HCT116 (cell line): ENCODE results near the gene C6orf132. TPM values are rescaled to one million over a fixed set of nuclear protein-coding genes. Genes with fewer than 3 reads are reported as not detected.

ENCODE experiments used
- ATAC-seq: fragments of 200-7000 bp; cut with Tn5 transposase; 2 replicates; pipeline ENCODE4 v1.9.1; 2020; ENCODE audit warnings: mild to moderate bottlenecking, moderate library complexity
- BruUV-seq: library from RNA; stranded (reverse); fragments of 400-500 nt; replicated peaks from 2 replicates; lab custom pipeline; 2021; lab: Mats Ljungman, UMichigan
- CTCF ChIA-PET: fragments of 300-600 bp; sonication (Branson Sonifier 250); formaldehyde crosslinking; loops from one replicate; lab custom pipeline; 2021; ENCODE audit warnings: antibody characterized with exemption; lab: Charles Lee
- POLR2A ChIA-PET: fragments of 300-600, 350-600 bp; sonication (Branson Sonifier 250); formaldehyde crosslinking; loops from one replicate; lab custom pipeline; 2021; ENCODE audit warnings: antibody characterized with exemption; lab: Charles Lee
- RAD21 ChIA-PET, 2 experiments: fragments of 300-600 bp; sonication (Branson Sonifier 250); formaldehyde crosslinking; loops; one replicate each; lab custom pipeline; 2023; ENCODE audit warnings: low total read pairs in 2 of 2; ENCODE audit not compliant: uncharacterized antibody in 2 of 2, unreplicated experiment in 2 of 2, low non-redundant PET in 1 of 2; lab: Charles Lee
- DNase-seq: peaks from one replicate; pipeline ENCODE4 v3.0.0-alpha.2; 2010; ENCODE audit warnings: low read depth, low spot score
- H2AFZ ChIP-seq: fragments of 200-600 bp; shearing (Covaris generic), sonication (generic); 2 replicates; pipeline ENCODE4 v1.6.1; 2017; ENCODE audit warnings: low read depth, mixed run types, mixed read lengths, antibody characterized with exemption, low read length; ENCODE audit not compliant: poor library complexity, severe bottlenecking
- H3K27ac ChIP-seq: 2 replicates; pipeline ENCODE4 v1.5.1; 2012; ENCODE audit warnings: low read depth, low read length
- H3K27me3 ChIP-seq: fragments of 200-600 bp; sonication (generic); 2 replicates; pipeline ENCODE4 v1.6.1; 2016; ENCODE audit warnings: mixed run types, low read length, mixed read lengths; ENCODE audit not compliant: insufficient read depth
- H3K36me3 ChIP-seq, 2 experiments: fragments of 200-500 bp in 1 of 2; fragments of 200-600 bp in 1 of 2; sonication (Bioruptor generic) in 1 of 2; sonication (generic) in 1 of 2; 2 replicates each; pipeline versions ENCODE4 v1.5.1 to v1.6.1; 2014 to 2016; ENCODE audit warnings: low read length in 2 of 2, inconsistent platforms in 1 of 2, mixed read lengths in 1 of 2, mixed run types in 1 of 2; ENCODE audit not compliant: insufficient read depth in 2 of 2, control insufficient read depth in 1 of 2
- H3K4me1 ChIP-seq, 2 experiments: fragments of 200-600 bp in 1 of 2; sonication (generic) in 1 of 2; 2 replicates each; pipeline versions ENCODE4 v1.5.1 to v1.6.1; 2012 to 2017; ENCODE audit warnings: low read length in 2 of 2, inconsistent platforms in 1 of 2, mild to moderate bottlenecking in 1 of 2, mixed read lengths in 1 of 2, mixed run types in 1 of 2, moderate library complexity in 1 of 2; ENCODE audit not compliant: insufficient read depth in 2 of 2, control insufficient read depth in 1 of 2
- H3K4me2 ChIP-seq: fragments of 200-600 bp; sonication (generic); 2 replicates; pipeline ENCODE4 v1.6.1; 2017; ENCODE audit warnings: mixed run types, low read length, mixed read lengths
- H3K4me3 ChIP-seq, 2 experiments: fragments of 200-600 bp in 1 of 2; sonication (generic) in 1 of 2; replicated peaks in 1 of 2; 2 replicates each; pipeline ENCODE4 v1.5.1; 2011 to 2016; ENCODE audit warnings: low read length in 2 of 2, control low read depth in 1 of 2, low read depth in 1 of 2, mild to moderate bottlenecking in 1 of 2, mixed read lengths in 1 of 2, mixed run types in 1 of 2
- H3K79me2 ChIP-seq: fragments of 200-600 bp; sonication (generic); 2 replicates; pipeline ENCODE4 v1.6.1; 2017; ENCODE audit warnings: mild to moderate bottlenecking, mixed run types, low read length, moderate library complexity, mixed read lengths; ENCODE audit not compliant: insufficient read depth
- H3K9ac ChIP-seq: fragments of 200-600 bp; sonication (generic); 2 replicates; pipeline ENCODE4 v1.6.1; 2016; ENCODE audit warnings: low read length, mixed read lengths
- H3K9me2 ChIP-seq: fragments of 200-600 bp; sonication (generic), shearing (Covaris generic); 2 replicates; pipeline ENCODE4 v1.6.1; 2017; ENCODE audit warnings: mixed run types, mild to moderate bottlenecking, moderate library complexity; ENCODE audit not compliant: insufficient read depth
- H3K9me3 ChIP-seq, 2 experiments: fragments of 200-500 bp in 1 of 2; fragments of 200-600 bp in 1 of 2; sonication (Bioruptor generic) in 1 of 2; sonication (generic) in 1 of 2; 2 replicates each; pipeline ENCODE4 v1.6.1; 2014 to 2017; ENCODE audit warnings: low read length in 2 of 2, mixed read lengths in 2 of 2, inconsistent platforms in 1 of 2, low read depth in 1 of 2, mild to moderate bottlenecking in 1 of 2, mixed run types in 1 of 2, moderate library complexity in 1 of 2; ENCODE audit not compliant: control insufficient read depth in 1 of 2, insufficient read depth in 1 of 2
- H4K20me1 ChIP-seq: fragments of 200-600 bp; sonication (generic), shearing (Covaris generic); 2 replicates; pipeline ENCODE4 v1.6.1; 2017; ENCODE audit warnings: mixed run types, mild to moderate bottlenecking, moderate library complexity; ENCODE audit not compliant: insufficient read depth
- CTCF ChIP-seq, 3 experiments: fragments of 200-600 bp in 1 of 3; sonication (generic) in 1 of 3; IDR thresholded peaks in 2 of 3; conservative IDR thresholded peaks in 1 of 3; 2 replicates each; pipeline ENCODE4 v1.5.1; 2012 to 2017; ENCODE audit warnings: low read depth in 2 of 3, low read length in 2 of 3, antibody characterized with exemption in 1 of 3, borderline replicate concordance in 1 of 3, control low read depth in 1 of 3, mild to moderate bottlenecking in 1 of 3, mixed read lengths in 1 of 3, mixed run types in 1 of 3, moderate library complexity in 1 of 3; ENCODE audit not compliant: insufficient read depth in 1 of 3
- EZH2phosphoT487 ChIP-seq: fragments of 200-600 bp; IDR thresholded peaks from 2 replicates; pipeline ENCODE4 v1.6.1; 2018; ENCODE audit warnings: antibody characterized with exemption, borderline replicate concordance
- SP1 ChIP-seq: IDR thresholded peaks from 2 replicates; pipeline ENCODE4 v1.6.1; 2012; ENCODE audit warnings: low read depth
- intact Hi-C: fragments of 100-400 bp; cut with micrococcal nuclease; formaldehyde crosslinking; loops from 2 replicates; pipeline ENCODE4 v1.10.0; 2022
- total RNA-seq: library from RNA; stranded (reverse); gene quantifications from one replicate; pipeline ENCODE4 v1.2.1, GENCODE V29; 2021; ENCODE audit not compliant: unreplicated experiment

The C6orf132 gene
- total RNA-seq, 1 experiment from 2014 or later: 18.9 TPM

GRCh38 chr6:42123379-42124103 is 18.9 kb downstream of the C6orf132 start:
- H3K36me3 ChIP-seq: peaks cover 16 to 29% of the 10 kb centered on the region in 2 experiments; a peak in 2 of 4 replicates
- CTCF ChIA-PET: interaction anchor here (0.6 to 0.9 kb wide), 2 partner anchors 10 to 55 kb away, joined by 3 read pairs; no protein-coding TSS in a partner anchor
- POLR2A ChIA-PET: interaction anchor here (1.3 to 2.7 kb wide), 2 partner anchors 13 to 14 kb away, joined by 3 to 11 read pairs; no protein-coding TSS in a partner anchor
- no peaks in the 10 kb centered on the region for H4K20me1 ChIP-seq
- no TSS peak for BruUV-seq
- H3K27me3 ChIP-seq: no peaks in the 10 kb centered on the region
- intact Hi-C loops: no loop called here
- RAD21 ChIA-PET: no interaction called here
- no peaks in the 10 kb centered on the region for H3K9me3 ChIP-seq
- no peaks in the 10 kb centered on the region for H3K9me2 ChIP-seq
- peaks cover 45 to 65% of the 10 kb centered on the region in 2 experiments for H3K4me1 ChIP-seq
- H3K27ac ChIP-seq: peak overlapping the region; percentile 50
- H3K4me2 ChIP-seq: peak overlapping the region; percentile 76
- H2AFZ ChIP-seq: no peak overlapping the region
- no peak for TF ChIP-seq EZH2phosphoT487
- TF ChIP-seq CTCF (IDR thresholded peaks at IDR 0.05 in 2 of 3, conservative IDR thresholded peaks at IDR 0.05 in 1 of 3; ENCODE audit: borderline replicate concordance in 1 of 3, insufficient read depth in 1 of 3, low read depth in 2 of 3, low read length in 2 of 3): no peak
- TF ChIP-seq SP1: no peak
- DNase-seq: no peak
- H3K9ac ChIP-seq: 0 out of 2 replicates have a peak overlapping the region, but pooled peaks have one; percentile 24
- no peak for ATAC-seq
- no peak overlapping the region for H3K4me3 ChIP-seq
- H3K79me2 ChIP-seq: 0 out of 2 replicates have a peak, but pooled peaks cover 3% of the 10 kb centered on the region
